SK-N-DZ (cell line): ENCODE results near the gene NR1H4.
"Not testable (repeated sequence)": the region's sequence is repeated elsewhere in the genome, so short reads cannot be mapped to it uniquely, and the experiment has no call there.

Experiments used
- DNase-seq: peaks from one replicate; pipeline ENCODE4 v3.0.0-alpha.2; 2015; ENCODE audit warnings: low spot score

The NR1H4 gene

DNA sequence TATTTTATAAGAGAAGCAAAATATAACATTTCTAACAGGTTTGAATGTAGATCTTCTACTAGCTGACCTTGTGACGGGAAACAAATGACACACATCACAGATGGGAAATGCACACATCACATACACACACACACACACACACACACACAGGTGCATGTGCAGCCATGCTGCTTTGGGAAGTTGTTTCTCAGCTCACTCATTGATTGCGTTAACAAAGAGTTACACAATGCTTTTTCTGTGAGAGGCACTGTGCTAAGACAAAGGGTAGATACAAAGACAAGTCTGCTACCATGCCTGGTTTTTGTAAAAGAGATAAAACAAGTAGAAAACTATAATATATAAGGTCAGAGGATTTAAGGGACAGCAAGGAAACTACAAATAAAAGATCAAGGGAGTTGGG is 1.3 kb upstream of the NR1H4 start:
- DNase-seq = no peak

DNA sequence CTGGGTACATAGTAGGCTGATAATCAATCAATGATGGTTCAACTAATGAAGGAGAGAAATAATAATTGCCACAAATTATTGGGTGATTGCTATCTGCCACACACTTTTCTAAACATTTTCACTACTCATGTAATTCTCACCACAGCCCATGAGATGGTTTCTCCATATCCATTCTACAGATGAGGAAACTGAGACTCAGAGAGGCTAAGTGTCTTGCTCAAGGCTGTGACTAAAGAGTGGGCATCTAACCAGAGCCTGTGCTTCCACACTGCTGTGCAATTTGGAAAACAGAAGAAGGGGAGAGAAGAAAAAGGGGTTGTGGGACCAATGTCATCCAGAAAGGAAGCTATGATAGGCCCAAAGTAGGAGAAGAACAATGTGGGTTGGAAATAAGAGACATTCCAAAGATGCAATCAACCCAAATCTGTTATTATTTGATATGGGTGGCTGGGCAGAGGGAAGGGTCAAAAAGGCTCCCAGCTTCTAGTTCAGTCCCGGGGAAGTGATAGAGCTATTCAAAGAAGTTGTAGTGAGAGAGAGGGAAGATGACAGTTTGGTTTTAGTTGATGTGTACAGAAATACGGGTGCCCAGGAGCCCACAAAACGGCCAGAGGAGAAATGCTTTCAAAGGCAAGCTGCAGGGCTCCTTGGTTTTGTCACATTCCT is 483 bp upstream of the NR1H4 start:
- no peak for DNase-seq

DNA sequence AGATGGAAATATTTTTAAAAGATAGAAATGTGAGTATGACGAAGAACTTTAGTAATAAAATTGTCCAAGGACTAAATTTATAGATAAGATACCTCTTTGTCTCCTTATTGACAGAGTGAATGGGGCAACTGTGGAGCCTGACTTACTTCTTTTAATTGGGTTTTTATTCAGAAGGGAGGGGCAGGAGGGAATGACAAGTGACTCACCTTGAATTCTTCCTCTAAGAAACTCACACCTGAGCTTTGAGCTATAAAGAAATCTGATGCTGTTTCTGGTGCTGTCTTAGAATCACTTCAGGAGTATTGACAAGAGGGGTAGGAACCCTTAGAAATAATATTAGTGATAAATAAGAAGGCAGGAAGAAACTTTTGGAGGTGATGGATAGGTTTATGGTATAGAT is 951 bp downstream of the NR1H4 start:
- no peak for DNase-seq

DNA sequence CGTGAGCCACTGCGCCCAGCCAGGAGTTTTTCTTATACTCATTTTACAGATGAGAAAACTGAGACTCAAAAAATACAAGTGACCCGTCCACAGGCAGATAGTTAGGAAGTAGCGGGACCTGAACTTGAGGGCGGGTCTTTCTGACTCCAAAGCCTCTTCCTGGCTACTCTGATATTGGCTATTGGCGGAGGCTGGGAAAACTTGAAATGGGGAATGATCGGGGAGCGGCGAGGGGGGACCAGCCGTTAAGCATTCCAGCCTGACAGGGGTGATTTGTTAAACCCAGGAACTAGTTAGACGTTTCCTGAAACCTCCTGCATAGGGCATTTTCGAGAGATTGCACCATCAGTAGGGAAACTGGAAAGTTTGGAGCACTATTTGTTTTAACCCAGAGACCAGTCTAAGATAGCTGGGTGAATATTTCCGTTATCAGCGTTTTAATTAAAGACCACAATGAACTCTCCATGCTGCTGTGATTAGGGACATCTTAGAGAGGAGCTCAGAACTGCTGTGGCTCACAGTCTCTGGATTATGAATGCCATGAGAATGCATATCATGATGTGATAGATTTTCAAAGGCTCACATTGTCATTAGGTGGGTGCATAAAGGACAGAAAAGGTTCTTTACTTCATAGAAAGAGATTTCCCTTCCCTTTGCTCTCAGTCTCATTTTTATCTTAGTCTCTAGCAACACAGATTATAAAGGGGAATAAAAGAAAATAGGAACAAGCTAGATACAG is 2.5 kb downstream of the NR1H4 start:
- DNase-seq = no peak

DNA sequence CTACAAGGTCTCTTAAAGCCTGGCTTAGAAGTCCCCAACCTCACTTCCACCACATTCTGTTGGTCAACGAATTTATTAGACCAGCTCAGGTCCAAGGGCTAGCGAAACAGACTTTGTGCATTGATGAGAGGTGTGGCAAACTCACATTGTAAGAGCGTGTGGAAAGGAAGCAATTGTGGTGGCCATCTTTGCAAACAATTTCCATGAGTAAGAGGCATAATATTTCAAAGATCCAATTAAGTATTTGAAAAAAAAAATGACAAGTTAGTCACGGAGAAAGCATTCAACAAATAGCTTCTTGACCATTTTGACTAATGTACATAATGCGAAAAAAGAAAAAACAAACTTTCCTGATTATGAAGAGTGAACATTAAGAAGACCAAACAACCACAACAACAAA is 7.4 kb downstream of the NR1H4 start:
- no peak for DNase-seq

DNA sequence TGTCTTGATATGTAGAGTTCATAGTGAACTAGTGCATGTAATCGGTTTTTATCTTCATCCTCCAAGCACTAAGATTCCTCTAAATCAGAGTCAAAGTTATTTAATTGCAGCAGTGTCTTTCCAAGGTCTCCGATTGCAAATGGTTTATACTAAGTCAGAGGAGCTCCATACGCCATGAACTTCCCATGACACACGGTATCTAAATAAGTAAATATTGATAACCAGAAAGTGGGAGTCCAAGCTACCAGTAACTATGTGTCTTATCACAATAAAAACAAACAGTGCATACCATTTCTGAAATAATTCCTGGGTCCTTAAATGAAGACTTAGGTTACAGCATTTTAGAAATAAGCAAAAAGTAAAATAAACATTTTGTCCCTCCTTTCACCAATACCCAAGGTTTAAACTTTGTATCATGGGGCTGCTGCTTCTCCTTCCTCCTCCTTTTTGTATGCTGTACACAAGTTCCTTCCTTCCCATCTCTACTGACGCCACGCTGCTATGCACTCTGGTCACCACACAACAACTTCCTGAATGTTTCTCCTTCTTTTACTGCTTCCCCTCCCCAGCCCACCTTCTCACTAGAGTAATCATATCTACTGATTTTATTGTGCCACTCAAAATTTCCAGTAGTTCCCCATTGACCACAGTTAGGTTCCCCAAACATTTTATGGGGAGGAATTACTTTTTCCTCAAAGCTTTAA is 10.7 kb downstream of the NR1H4 start:
- no peak for DNase-seq

DNA sequence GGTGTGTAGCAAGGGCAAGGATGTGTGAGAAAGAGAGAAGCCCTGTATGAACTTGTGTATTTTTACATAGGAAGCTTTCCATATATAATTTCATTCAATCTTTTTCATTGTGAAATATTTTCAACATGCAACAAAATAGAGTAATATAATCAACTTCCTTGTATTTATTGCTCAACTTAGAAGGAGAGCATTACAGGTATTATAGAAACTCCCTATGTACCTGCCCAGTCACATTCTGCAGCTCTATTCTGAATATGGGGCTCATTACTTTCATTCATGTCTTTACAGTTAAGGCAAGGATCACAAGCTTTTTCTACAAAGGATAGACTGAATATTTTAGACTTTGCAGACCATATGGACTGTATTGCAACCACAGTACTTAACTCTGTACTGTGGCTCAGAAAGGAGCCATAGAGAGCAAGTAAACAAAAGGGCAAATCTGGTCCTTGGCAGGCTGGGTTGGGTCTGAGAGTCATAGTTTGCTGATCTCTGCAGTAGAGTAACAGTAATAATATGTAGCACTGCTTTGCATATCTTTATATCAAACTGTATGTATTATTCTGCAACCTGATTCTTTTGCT is 11.3 kb downstream of the NR1H4 start:
- DNase-seq = no peak

DNA sequence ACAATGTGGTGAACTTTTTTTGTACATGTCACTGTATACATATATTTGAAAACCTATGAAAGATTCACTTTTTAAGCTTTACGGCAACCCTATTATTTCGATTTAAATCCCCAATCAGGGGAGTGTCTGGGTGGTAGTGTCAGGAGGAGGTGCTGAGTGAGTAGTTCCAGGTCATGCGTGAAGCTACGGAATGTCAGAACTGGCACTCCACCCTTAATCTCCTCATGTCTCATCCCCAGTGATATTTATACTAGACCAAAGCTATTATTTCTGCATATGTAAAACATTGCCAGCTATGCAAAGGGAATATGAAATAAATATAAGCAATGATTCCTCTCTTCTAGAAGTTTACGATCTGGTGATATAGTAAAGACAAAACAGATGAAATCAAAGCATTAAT is 12.3 kb downstream of the NR1H4 start:
- no peak for DNase-seq

DNA sequence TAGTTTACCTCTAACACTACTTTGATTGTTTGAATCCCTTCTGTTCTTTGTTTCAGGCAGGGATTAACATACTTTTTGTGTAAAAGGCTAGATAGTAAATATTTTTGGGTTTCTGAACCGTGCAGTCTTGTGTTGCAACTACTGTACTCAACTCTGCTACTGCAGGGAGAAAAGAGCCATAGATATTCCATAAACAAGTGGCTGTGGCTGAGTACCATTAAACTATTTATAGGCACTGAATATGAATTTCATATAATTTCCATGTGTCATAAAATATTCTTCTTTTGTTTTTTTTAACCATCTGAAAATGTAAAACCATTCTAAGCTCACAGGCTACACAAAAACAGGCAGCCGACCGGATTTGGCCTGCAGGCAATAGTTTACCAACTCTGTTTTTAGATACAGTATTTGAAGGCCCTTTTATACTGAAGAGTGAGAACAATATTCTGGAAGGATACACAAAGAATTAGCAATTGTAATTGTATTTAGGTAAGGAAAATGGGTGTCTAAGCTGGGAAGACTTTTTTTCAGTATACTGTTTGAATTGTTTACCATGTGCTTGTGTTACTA is 15.7 kb downstream of the NR1H4 start:
- no peak for DNase-seq

DNA sequence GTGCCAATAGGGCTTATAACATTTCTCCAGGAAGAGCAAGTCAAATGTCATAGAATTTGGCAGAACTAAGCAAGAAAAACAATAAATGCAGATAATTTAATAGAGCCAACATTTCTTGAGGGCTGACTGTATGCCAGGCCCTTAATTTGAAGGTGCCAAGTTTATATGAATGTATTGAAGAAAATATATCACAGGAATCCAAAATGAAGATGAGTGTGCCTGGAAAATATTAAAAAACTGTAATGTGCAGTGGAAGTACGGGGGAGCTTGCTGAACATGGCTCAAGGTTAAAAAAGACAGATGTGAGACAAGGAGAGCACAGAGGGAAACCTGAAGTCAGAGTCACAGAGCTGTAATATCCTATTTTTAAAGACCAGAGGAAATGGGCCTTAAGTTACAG is 16.4 kb downstream of the NR1H4 start:
- DNase-seq = no peak

DNA sequence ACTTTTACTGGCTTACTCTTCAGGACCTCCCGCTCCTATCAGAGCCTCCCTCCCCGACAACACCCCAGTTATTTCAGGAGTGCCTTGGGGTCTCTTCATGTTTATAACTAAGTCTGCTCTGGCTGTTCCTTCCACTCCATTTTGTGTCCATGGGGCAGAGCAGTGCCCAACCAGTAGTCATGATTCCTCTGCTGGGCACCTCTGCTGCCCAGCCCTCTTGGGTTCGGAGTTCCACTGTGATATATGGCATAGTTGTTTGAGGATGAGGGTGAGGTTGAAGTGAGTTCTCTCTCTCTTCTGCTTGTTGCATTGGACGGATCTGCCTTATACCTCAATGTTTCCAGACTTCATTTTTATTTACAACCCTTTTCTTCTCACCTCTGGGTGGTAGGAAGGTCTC is 17.4 kb downstream of the NR1H4 start:
- no peak for DNase-seq

DNA sequence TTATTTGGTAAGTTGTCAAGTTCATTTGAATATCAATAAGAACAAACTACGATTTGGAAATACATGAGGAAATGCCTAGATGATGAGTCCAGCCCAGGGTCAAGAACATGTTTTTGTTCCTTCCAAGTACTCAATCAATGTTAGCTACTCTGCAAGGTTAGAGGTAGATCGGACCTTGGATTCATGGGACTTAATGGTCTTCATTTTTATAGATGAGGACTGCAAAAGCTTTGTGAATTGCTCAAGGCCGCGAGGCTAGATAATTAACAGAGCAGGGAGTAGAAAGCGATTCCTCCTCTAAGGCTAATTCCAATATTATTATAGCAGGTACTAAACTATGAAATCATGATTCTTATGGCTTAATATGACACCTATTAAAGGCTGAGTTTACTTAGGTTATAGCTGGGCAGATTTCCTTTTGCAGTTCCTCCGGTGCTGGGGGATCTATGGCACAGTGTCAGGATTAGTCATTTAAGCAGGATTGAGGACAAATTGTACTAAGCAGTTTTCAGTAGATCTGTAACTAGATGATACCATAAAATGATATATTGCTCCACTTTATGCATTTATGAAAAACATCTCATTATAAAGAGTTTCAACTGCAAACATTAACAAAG is 19.8 kb downstream of the NR1H4 start:
- DNase-seq = no peak

DNA sequence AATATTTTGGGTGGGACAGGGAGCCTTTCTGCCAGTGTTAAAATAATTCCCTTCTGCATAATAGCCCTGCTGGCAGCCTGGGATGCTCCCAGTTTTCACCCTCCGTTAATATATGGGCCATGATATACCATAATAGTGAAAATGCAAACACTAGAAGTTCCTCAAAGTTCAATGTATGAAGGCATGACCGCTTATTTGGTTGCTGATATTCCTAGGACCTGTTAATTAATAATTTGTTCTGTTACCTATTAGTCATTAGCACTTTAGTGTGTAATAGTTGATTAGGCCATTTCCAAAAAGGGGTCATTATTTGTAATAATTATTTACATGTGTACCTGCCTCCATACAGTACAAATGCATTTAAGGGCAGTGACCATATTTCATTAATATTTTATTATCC is 20.4 kb downstream of the NR1H4 start:
- no peak for DNase-seq

DNA sequence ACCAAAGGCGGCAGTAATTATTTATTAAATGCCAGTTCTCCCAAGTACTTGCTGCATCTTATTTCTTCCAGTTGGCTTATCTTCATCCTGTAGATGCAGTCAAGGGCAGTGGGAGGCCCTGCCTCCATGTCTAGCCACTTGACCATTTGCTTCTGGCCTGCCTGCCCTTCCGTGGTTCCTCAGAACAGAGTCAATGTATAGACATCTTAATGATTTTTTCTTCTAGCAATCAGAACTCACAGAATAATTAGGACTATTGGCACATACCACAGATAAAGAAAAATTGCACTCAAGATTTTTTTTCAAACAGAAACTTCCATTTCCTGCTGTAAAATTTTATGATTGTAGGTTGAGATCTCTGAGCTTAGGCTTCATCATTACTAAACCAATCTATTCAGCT is 20.9 kb downstream of the NR1H4 start:
- no peak for DNase-seq

DNA sequence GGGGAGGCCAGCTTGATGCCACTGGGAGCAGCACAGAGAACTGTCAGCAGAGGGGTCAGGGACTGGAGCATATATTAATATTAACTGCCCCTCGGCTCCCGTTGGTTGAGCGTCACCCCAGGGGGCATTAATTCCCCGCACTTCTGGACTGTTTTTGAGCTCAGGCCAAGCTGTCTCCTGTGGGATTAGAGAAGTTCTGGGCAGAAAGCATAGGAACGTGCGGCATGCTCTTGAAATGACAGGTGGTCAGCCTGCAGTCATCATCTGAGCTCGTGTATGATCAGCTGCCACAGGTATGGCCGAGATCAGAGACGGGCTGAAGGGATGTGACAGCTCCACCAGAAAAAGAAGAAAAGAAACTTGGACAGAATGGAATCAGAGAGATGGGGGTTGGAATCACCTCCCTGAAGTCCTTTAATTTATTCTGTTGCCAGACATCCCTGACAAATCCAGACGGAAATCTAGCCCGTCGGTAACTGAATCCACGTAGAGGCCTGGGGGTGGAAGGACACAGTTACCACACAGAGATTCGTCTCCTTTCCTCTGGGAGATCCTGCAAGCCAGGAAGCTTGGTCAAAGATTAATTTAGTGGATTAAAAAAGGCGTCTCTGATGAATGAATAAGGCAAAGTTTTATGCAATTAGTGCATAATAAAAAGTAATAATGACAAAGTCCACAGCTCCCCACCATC is 23.6 kb downstream of the NR1H4 start:
- no peak for DNase-seq

DNA sequence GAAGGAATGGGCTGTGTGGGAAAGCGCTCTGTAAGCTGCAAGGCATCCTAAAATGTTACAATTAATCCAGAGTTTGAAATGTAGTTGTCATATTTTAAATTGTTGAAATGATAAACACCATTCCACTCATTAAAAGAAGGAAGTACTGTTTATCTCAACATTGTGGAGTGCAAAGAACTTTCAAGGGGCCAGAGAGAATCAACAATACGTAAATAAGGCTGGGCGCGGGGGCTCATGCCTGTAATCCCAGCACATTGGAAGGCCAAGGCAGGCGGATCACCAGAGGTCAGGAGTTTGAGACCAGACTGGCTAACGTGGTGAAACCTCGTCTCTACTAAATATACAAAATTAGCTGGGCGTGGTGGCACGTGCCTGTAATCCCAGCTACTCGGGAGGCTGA is 24.5 kb downstream of the NR1H4 start:
- no peak for DNase-seq

DNA sequence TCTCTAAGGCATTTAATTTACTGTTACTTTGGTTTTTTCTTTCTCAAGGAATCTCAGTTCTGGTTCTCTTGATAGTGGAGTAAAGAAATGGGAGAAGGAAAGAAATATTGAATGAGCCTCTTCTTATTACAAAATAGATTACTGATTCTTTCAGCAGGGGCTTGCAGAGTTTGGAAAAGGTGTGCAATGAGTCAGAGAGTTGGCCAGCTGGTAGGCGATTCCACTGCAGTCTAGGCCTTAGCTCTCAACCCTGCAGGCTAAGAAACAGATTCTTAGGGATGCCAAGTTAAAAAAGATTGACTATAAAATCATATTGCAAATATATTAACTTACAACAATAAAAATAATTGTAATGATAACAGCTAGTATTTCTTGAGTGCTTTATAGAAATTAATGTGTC is 25.8 kb downstream of the NR1H4 start:
- no peak for DNase-seq

DNA sequence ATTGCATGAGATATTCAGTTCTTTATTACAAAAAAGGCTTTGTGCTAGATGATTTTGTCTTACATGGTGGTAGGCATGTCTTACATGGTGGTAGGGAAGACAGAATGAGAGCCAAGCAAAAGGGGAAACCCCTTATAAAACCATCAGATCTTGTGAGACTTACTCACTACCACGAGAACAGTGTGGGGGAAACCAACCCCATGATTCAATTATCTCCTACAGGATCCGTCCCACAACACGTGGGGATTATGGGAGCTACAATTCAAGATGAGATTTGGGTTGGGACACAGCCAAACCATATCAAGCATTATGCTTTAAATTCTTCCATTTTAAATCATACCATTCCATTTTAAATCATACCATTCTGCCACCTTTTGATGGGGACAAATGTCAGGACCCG is 29.1 kb downstream of the NR1H4 start:
- DNase-seq = not testable (repeated sequence)

DNA sequence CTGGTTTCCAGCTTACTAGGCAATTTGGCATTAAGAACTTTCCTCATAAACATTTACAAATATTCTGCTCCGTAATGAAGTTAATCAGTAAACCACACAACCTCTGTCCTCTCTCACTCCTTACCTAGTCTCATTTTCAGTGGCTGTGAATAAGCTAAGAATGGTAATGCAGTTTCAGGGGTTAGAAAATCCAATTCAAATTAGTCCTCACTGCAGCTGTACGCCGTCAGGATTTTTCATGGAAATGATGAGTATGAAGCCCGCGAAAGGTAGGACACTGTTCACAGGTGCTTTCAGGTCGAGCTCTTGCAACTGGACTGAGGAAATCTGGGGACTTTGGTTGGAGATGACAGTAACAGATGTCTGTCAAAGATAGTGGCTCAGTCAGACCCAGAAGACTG is 29.6 kb downstream of the NR1H4 start:
- no peak for DNase-seq

DNA sequence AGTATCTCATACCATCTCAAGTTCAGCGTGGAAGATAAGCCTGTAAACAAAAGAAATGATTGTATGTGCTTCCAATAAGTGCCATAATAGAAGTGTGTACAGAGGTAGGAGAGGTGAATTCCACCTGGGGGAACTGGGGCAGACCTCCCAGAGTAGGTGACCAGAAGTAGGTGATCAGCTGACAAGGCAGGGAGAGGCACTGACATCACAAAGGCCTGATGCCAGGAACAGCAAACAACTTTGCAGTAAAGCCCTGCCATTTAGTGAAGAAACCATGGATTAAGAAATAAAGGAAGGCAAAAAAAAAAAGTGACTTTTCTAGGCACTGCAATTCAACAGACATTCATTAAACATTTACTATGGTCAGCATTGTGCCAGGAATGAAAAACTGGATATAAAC is 31.1 kb downstream of the NR1H4 start:
- no peak for DNase-seq

DNA sequence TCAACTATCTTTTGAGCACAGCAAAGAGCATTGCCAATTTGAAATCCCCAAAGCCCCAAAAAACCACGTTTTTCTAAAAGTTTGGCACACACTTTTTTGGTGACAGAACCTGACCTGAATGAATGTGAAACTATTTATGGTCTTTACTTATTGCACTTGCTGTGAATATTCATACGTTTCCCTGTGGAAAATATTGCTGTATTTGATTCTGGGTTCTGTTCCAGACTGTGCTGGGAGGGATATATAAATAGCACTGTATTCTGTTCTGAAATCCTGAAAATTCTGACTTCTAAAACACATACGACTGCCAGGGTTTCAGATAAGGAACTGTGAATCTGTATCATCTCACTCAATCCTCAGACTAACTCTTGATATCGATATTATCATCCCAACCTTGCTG is 35.1 kb downstream of the NR1H4 start:
- no peak for DNase-seq
